LHCN-M2 (cell line): ENCODE measurements around the gene RSPH6A. TPM values are rescaled to one million over a fixed set of nuclear protein-coding genes. Genes with fewer than 3 reads are reported as not detected.
"Not testable (repeated sequence)": the region's sequence is repeated elsewhere in the genome, so short reads cannot be mapped to it uniquely, and the experiment has no call there.

Experiments
- DNase-seq: peaks from one replicate; pipeline ENCODE4 v3.0.0-alpha.2; 2012; ENCODE audit warnings: low read depth
- total RNA-seq: library from RNA; depleted of rRNA; stranded (reverse); fragments of >200 nt; gene quantifications from 2 replicates; pipeline ENCODE4 v1.2.3, GENCODE V29; 2014; rRNA removed

Gene RSPH6A
- total RNA-seq, 1 experiment from 2014 or later: 0.11 TPM

- no peak for DNase-seq
Measured at GRCh38 chr19:45766869-45767346, 48.2 kb downstream of the RSPH6A start.

GRCh38 chr19:45766296-45766868 lies 48.7 kb downstream of the RSPH6A start:
- DNase-seq: no peak

- DNase-seq: no peak
Measured at GRCh38 chr19:45765702-45766295, 49.3 kb downstream of the RSPH6A start.

- no peak for DNase-seq
Measured at GRCh38 chr19:45764945-45765701, 50.0 kb downstream of the RSPH6A start.

GRCh38 chr19:45764475-45764874 lies 50.6 kb downstream of the RSPH6A start:
- no peak for DNase-seq

GRCh38 chr19:45763691-45764294 lies 51.3 kb downstream of the RSPH6A start:
- DNase-seq: no peak

GRCh38 chr19:45762870-45763631 lies 52.1 kb downstream of the RSPH6A start:
- DNase-seq: no peak

- no peak for DNase-seq
Measured at GRCh38 chr19:45761714-45762113, 53.4 kb downstream of the RSPH6A start.

- DNase-seq: no peak
Measured at GRCh38 chr19:45758921-45759320, 56.2 kb downstream of the RSPH6A start.

GRCh38 chr19:45757695-45758094 lies 57.4 kb downstream of the RSPH6A start:
- DNase-seq: no peak

- no peak for DNase-seq
Measured at GRCh38 chr19:45754323-45754722, 60.8 kb downstream of the RSPH6A start.

GRCh38 chr19:45753548-45753947 lies 61.6 kb downstream of the RSPH6A start:
- no peak for DNase-seq

GRCh38 chr19:45752639-45753038 lies 62.5 kb downstream of the RSPH6A start:
- peak; percentile 31 for DNase-seq

- not testable (repeated sequence) for DNase-seq
Measured at GRCh38 chr19:45751483-45751882, 63.6 kb downstream of the RSPH6A start.

GRCh38 chr19:45747513-45747912 lies 67.6 kb downstream of the RSPH6A start:
- DNase-seq: no peak

GRCh38 chr19:45746866-45747265 lies 68.2 kb downstream of the RSPH6A start:
- no peak for DNase-seq

Other genes with a start within 250 kb of the RSPH6A start
- 13.7 and 18.2 TPM in 2 replicates for gene OPA3, start 230.5 kb downstream of the RSPH6A start, total RNA-seq
- not detected in 2 replicates for gene GPR4, start 213.1 kb downstream of the RSPH6A start, total RNA-seq
- 17.8 and 20.1 TPM in 2 replicates for gene EML2, start 175.9 kb downstream of the RSPH6A start, total RNA-seq
- not detected in 2 replicates for gene GIPR, start 147.1 kb downstream of the RSPH6A start, total RNA-seq
- 208 and 273 TPM in 2 replicates for gene SNRPD2, start 123.4 kb downstream of the RSPH6A start, total RNA-seq
- gene QPCTL, start 122.6 kb downstream of the RSPH6A start, total RNA-seq: 12.8 and 16.6 TPM in 2 replicates
- 8.4 and 11.5 TPM in 2 replicates for gene FBXO46, start 84.4 kb downstream of the RSPH6A start, total RNA-seq
- not detected in 2 replicates for gene MEIOSIN, start 81.9 kb downstream of the RSPH6A start, total RNA-seq
- gene SIX5, start 46.1 kb downstream of the RSPH6A start, total RNA-seq: 7.9 and 8.7 TPM in 2 replicates
- 90.8 and 121 TPM in 2 replicates for gene DMPK, start 32.8 kb downstream of the RSPH6A start, total RNA-seq
- gene DMWD, start 22.5 kb downstream of the RSPH6A start, total RNA-seq: 34.0 and 36.4 TPM in 2 replicates
- 35.9 and 45.6 TPM in 2 replicates for gene SYMPK, start 47.8 kb upstream of the RSPH6A start, total RNA-seq
- gene FOXA3, start 49.0 kb upstream of the RSPH6A start, total RNA-seq: not detected in 2 replicates
- gene IRF2BP1, start 70.8 kb upstream of the RSPH6A start, total RNA-seq: 40.1 and 42.8 TPM in 2 replicates
- 3.2 and 3.5 TPM in 2 replicates for gene MYPOP, start 87.3 kb upstream of the RSPH6A start, total RNA-seq
- not detected in 2 replicates for gene NANOS2, start 99.5 kb upstream of the RSPH6A start, total RNA-seq
- not detected in 2 replicates for gene NOVA2, start 158.6 kb upstream of the RSPH6A start, total RNA-seq
- 9.4 and 13.2 TPM in 2 replicates for gene CCDC61, start 180.2 kb upstream of the RSPH6A start, total RNA-seq
- gene PGLYRP1, start 207.7 kb upstream of the RSPH6A start, total RNA-seq: not detected in 2 replicates
- not detected in 2 replicates for gene IGFL4, start 225.7 kb upstream of the RSPH6A start, total RNA-seq